GM18861 (cell line): ENCODE results near the gene PIP.
"Not testable (repeated sequence)": the region's sequence is repeated elsewhere in the genome, so short reads cannot be mapped to it uniquely, and the experiment has no call there.

Experiments
- ATAC-seq: cut with Tn5 transposase; IDR thresholded peaks from one replicate; pipeline ENCODE4 v1.9.1; 2021; ENCODE audit not compliant: unreplicated experiment

PIP gene

GRCh38 chr7:143176128-143176527 lies 44.3 kb downstream of the PIP start:
- no peak for ATAC-seq

GRCh38 chr7:143177374-143178119 lies 45.7 kb downstream of the PIP start:
- no peak for ATAC-seq

- not testable (repeated sequence) for ATAC-seq
Measured at GRCh38 chr7:143180771-143181170, 48.9 kb downstream of the PIP start.

- no peak for ATAC-seq
Measured at GRCh38 chr7:143181349-143181748, 49.5 kb downstream of the PIP start.

GRCh38 chr7:143183024-143183423 lies 51.1 kb downstream of the PIP start, which contains the start of gene TAS2R39:
TAS2R39 (plus strand) TSS chr7:143183419; CDS start chr7:143183419, 0 bp downstream.
- no peak for ATAC-seq

- no peak for ATAC-seq
Measured at GRCh38 chr7:143185551-143185950, 53.7 kb downstream of the PIP start.

GRCh38 chr7:143188994-143189393 lies 57.1 kb downstream of the PIP start:
- ATAC-seq: no peak
